Sigmoid colon (tissue), 7 donors: ENCODE results near the gene POLD2. TPM values are rescaled to one million over a fixed set of nuclear protein-coding genes. Genes with fewer than 3 reads are reported as not detected.

ENCODE experiments used
- DNase-seq: peaks from one replicate; pipeline ENCODE4 v3.0.0-alpha.2; 2019
- H3K27ac ChIP-seq, 4 donors: fragments of 200-600 bp; sonication (generic); one replicate each; pipeline ENCODE4 v1.5.1; 2016 to 2019; ENCODE audit warnings: mild to moderate bottlenecking in 1 of 4
- H3K27me3 ChIP-seq, 3 donors: fragments of 200-600 bp; sonication (generic); one replicate each; pipeline ENCODE4 v1.5.1; 2019; ENCODE audit warnings: mild to moderate bottlenecking in 1 of 3
- H3K36me3 ChIP-seq, 4 donors: fragments of 200-600 bp; sonication (generic); one replicate each; pipeline ENCODE4 v1.5.1; 2016 to 2019
- H3K4me1 ChIP-seq, 4 donors: fragments of 200-600 bp; sonication (generic); one replicate each; pipeline ENCODE4 v1.5.1; 2017 to 2019
- H3K4me3 ChIP-seq, 4 donors: fragments of 200-600 bp; sonication (generic); one replicate each; pipeline ENCODE4 v1.5.1; 2017 to 2019; ENCODE audit warnings: mild to moderate bottlenecking in 2 of 4, moderate library complexity in 1 of 4
- H3K9me3 ChIP-seq, 4 donors: fragments of 200-600 bp in 3 of 4; sonication (generic) in 3 of 4; one replicate each; pipeline versions ENCODE4 v1.5.1 to v1.6.1; 2013 to 2019
- CTCF ChIP-seq, 4 experiments: fragments of 450-650 bp in 3 of 4; fragments of 200-600 bp in 1 of 4; IDR thresholded peaks; one replicate each; pipeline ENCODE4 v1.5.1; 2016 to 2019; ENCODE audit warnings: antibody characterized with exemption in 4 of 4, mild to moderate bottlenecking in 3 of 4, moderate library complexity in 2 of 4
- EP300 ChIP-seq, 4 donors: sonication (generic); formaldehyde crosslinking; IDR thresholded peaks; one replicate each; pipeline ENCODE4 v1.6.1; 2017; ENCODE audit warnings: antibody characterized with exemption in 4 of 4
- POLR2A ChIP-seq, 2 donors: fragments of 450-650 bp; IDR thresholded peaks; one replicate each; pipeline ENCODE4 v1.6.1; 2016; ENCODE audit warnings: antibody characterized with exemption in 2 of 2, mild to moderate bottlenecking in 2 of 2, moderate library complexity in 2 of 2
- POLR2AphosphoS5 ChIP-seq, 4 donors: sonication (generic); formaldehyde crosslinking; IDR thresholded peaks; one replicate each; pipeline ENCODE4 v1.6.1; 2017; ENCODE audit warnings: antibody characterized with exemption in 4 of 4
- WGBS, 2 donors: extraction: QIAGEN DNeasy Blood & Tissue Kit; methylation state at CpG; one replicate each; pipeline ENCODE4 v1.1.7; 2013; 5-methylcytosine and 5-hydroxymethylcytosine counted together
- intact Hi-C: fragments of 100-400 bp; cut with DNase I; formaldehyde crosslinking; loops from one replicate; pipeline ENCODE4 v1.15.1; 2023
- polyA plus RNA-seq, 3 donors: library from polyadenylated mRNA; stranded (reverse); fragments of 200-250 nt; gene quantifications; one replicate each; pipeline ENCODE4 v1.2.3, GENCODE V29; 2013
- total RNA-seq, 4 donors: library from RNA; depleted of rRNA; stranded (reverse); fragments of >200 nt; gene quantifications; one replicate each; pipeline ENCODE4 v1.1.0, GENCODE V29; 2016
- donor health status: healthy with polysubstance abuse.
- donor health status: Bipolar disorder and iron deficiency.
- donor health status: healthy.

POLD2 gene
- total and polyA plus RNA-seq, 7 donors = 20.3 to 91.2 (median 35.4) TPM

- DNase-seq = peak; percentile 82
- H3K27me3 ChIP-seq = peaks cover 5 to 60% (median 17%) of the 10 kb centered on the region in 3 donors
- intact Hi-C loops = no loop called here
- peaks cover 0 to 22% (median 3%) of the 10 kb centered on the region in 4 donors for H3K36me3 ChIP-seq
- H3K9me3 ChIP-seq = no peaks in the 10 kb centered on the region
- peaks cover 0 to 29% (median 21%) of the 10 kb centered on the region in 4 donors for H3K4me1 ChIP-seq
- H3K27ac ChIP-seq = peak overlapping the region; percentile 74 to 91 (median 78)
- peak in 1 of 4 donors; percentile 15 for TF ChIP-seq EP300 (IDR thresholded peaks at IDR 0.05)
- TF ChIP-seq POLR2A (IDR thresholded peaks at IDR 0.05) = no peak
- no peak for TF ChIP-seq CTCF (IDR thresholded peaks at IDR 0.05)
- TF ChIP-seq POLR2AphosphoS5 (IDR thresholded peaks at IDR 0.05) = peak; percentile 30 to 56 (median 47)
- WGBS, 2 donors = 27 to 46% methylated on average over 28 of the region's 28 CpGs
- peak overlapping the region; percentile 45 to 65 (median 52) for H3K4me3 ChIP-seq
These were observed 18.2 kb downstream of the POLD2 start for GRCh38 chr7:44104860-44105771.

- no peaks in the 10 kb centered on the region for H3K9me3 ChIP-seq
- intact Hi-C loops = no loop called here
- WGBS, 2 donors = 4 to 7% methylated on average over 77 to 87 of the region's 87 CpGs
- peak within 1 kb of the TSS; percentile 74 to 91 (median 78) for H3K27ac ChIP-seq
- peak within 1 kb of the TSS; percentile 45 to 65 (median 52) for H3K4me3 ChIP-seq
- TF ChIP-seq CTCF (IDR thresholded peaks at IDR 0.05) (no peak), POLR2AphosphoS5 (IDR thresholded peaks at IDR 0.05) (peak in 2 of 4 donors; percentile 23 to 43), EP300 (IDR thresholded peaks at IDR 0.05) (no peak), POLR2A (IDR thresholded peaks at IDR 0.05) (no peak)
- peaks cover 0 to 12% (median 2%) of the 10 kb centered on the region in 4 donors for H3K36me3 ChIP-seq
- peak; percentile 74 for DNase-seq
- peaks cover 5 to 53% (median 14%) of the 10 kb centered on the region in 3 donors for H3K27me3 ChIP-seq
- H3K4me1 ChIP-seq = peaks cover 0 to 29% (median 21%) of the 10 kb centered on the region in 4 donors
These were observed 19.2 kb downstream of the POLD2 start, which contains the start of gene AEBP1 for GRCh38 chr7:44103923-44104859. AEBP1 (plus strand) TSS chr7:44104345; CDS start chr7:44104666, 321 bp downstream.

- H3K36me3 ChIP-seq = peaks cover 0 to 9% (median 0%) of the 10 kb centered on the region in 4 donors
- peaks cover 5 to 46% (median 14%) of the 10 kb centered on the region in 3 donors for H3K27me3 ChIP-seq
- no peaks in the 10 kb centered on the region for H3K9me3 ChIP-seq
- no peak for TF ChIP-seq POLR2A (IDR thresholded peaks at IDR 0.05)
- no peak for TF ChIP-seq POLR2AphosphoS5 (IDR thresholded peaks at IDR 0.05)
- no peak for TF ChIP-seq CTCF (IDR thresholded peaks at IDR 0.05)
- TF ChIP-seq EP300 (IDR thresholded peaks at IDR 0.05) = no peak
- H3K27ac ChIP-seq = peak overlapping the region; percentile 74 to 91 (median 78)
- DNase-seq = no peak
- peak overlapping the region in 2 of 4 donors; percentile 55 to 65 for H3K4me3 ChIP-seq
- WGBS, 2 donors = 49 to 63% methylated on average over 8 of the region's 8 CpGs
- intact Hi-C loops = no loop called here
- peaks cover 0 to 29% (median 21%) of the 10 kb centered on the region in 4 donors for H3K4me1 ChIP-seq
These were observed 19.8 kb downstream of the POLD2 start for GRCh38 chr7:44103566-44103922.

DNA sequence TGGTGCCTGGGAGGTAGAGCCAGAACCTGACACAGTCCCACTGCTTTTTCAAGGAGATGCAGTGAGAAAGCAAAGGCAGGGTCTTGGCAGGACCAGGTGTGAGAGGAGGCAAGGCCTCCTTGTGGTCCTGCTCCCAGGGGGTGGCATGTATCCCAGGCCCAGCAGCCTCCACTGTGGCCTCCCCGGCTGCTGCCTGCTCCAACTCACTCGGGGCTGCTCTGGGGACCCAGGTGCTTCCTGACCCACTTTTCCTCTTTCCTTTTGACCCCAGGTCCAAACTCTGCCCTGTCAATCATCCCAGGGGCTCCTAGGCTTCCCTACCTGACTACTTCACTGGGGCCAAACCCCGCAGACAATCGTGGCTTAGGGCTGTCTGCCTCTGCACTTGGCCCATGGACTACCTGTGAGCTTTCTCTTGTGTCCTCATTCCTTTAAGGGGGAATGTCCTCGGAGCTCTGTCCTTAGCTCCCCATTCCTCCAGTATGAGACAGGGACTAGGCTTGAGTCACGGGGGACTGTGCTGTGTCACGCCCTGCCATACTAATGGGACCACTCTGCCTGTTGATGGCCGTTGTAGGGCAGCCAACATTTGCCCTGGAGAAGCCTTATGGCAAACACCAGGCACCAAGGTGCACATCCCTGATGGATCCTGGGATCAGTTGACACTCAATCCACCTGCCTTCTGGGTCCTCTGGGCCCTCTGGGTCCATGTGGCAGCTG is 20.3 kb downstream of the POLD2 start:
- Histone ChIP-seq H3K27ac (peak overlapping the region; percentile 74 to 91 (median 78)), H3K4me3 (no peak overlapping the region), H3K27me3 (peaks cover 5 to 41% (median 14%) of the 10 kb centered on the region in 3 donors), H3K36me3 (peaks cover 0 to 9% (median 0%) of the 10 kb centered on the region in 4 donors), H3K9me3 (no peaks in the 10 kb centered on the region), H3K4me1 (peaks cover 0 to 29% (median 21%) of the 10 kb centered on the region in 4 donors)
- intact Hi-C loops = no loop called here
- 70 to 82% methylated on average over 8 of the region's 8 CpGs for WGBS, 2 donors
- DNase-seq = no peak
- TF ChIP-seq EP300 (IDR thresholded peaks at IDR 0.05) = no peak
- no peak for TF ChIP-seq POLR2AphosphoS5 (IDR thresholded peaks at IDR 0.05)
- no peak for TF ChIP-seq POLR2A (IDR thresholded peaks at IDR 0.05)
- no peak for TF ChIP-seq CTCF (IDR thresholded peaks at IDR 0.05)
